Fibroblast of the aortic adventitia (primary cell): Measurements from ENCODE around the gene PKD2. TPM values are rescaled to one million over a fixed set of nuclear protein-coding genes. Genes with fewer than 3 reads are reported as not detected.

Experiments used
- DNase-seq: peaks from one replicate; pipeline ENCODE4 v3.0.0-alpha.2; 2010; ENCODE audit warnings: low read depth
- H3K4me3 ChIP-seq: 2 replicates; pipeline ENCODE4 v1.5.1; 2011; ENCODE audit warnings: low read depth, mild to moderate bottlenecking, control low read depth, low read length, moderate library complexity
- total RNA-seq: library from RNA; depleted of rRNA; stranded (reverse); fragments of >200 nt; gene quantifications from 2 replicates; pipeline ENCODE4 v1.2.3, GENCODE V29; 2012; ENCODE audit warnings: low replicate concordance
- TF ChIP-seq, protein P1 (sequence below): IDR thresholded peaks from 2 replicates; pipeline ENCODE4 v1.5.1; 2011; ENCODE audit warnings: mild to moderate bottlenecking, low read length, control low read depth, inconsistent platforms; ENCODE audit not compliant: insufficient read depth

The PKD2 gene
- total RNA-seq, 1 donor = 66.6 TPM

DNA sequence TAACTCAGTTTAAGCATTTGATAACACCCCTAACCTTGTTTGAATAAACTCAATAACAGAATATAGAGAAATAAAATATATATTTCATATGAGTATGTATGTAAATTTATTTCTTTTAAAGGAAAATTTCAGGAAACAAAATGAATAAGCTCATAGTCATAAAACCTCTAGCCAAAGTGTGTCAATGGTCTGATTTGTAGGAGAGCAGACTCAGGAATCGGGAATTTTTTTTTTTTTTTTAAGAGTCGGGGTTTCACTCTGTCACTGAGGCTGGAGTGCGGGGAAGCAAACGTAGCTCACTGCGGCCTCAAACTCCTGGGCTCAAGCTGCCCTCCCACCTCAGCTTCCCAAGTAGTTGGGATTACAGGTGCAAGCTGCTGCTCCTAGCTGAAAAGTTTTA is 2.4 kb downstream of the PKD2 start:
- peak overlapping the region; percentile 88 for H3K4me3 ChIP-seq
- TF ChIP-seq, protein P1, sequence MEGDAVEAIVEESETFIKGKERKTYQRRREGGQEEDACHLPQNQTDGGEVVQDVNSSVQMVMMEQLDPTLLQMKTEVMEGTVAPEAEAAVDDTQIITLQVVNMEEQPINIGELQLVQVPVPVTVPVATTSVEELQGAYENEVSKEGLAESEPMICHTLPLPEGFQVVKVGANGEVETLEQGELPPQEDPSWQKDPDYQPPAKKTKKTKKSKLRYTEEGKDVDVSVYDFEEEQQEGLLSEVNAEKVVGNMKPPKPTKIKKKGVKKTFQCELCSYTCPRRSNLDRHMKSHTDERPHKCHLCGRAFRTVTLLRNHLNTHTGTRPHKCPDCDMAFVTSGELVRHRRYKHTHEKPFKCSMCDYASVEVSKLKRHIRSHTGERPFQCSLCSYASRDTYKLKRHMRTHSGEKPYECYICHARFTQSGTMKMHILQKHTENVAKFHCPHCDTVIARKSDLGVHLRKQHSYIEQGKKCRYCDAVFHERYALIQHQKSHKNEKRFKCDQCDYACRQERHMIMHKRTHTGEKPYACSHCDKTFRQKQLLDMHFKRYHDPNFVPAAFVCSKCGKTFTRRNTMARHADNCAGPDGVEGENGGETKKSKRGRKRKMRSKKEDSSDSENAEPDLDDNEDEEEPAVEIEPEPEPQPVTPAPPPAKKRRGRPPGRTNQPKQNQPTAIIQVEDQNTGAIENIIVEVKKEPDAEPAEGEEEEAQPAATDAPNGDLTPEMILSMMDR = no peak
- peak; percentile 16 for DNase-seq

DNA sequence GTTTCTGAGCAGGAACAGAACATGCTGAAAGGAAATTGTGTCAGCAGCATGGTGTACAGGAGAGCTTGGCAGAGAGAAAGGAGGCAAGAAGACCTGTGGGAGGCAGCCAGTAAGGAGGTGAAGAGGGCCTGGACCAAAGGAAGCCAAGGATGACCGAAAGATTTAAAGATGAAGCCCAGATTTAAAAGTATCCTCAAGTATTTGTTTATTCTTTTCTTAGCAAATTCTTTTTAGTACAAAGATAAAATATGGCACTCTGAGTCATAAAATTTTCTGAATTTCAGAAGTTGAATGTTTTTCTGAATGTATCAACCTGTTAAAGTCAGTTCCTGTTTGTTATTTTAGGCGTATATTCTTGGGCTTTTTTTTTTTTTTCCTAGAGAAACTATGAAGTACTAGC is 3.5 kb downstream of the PKD2 start:
- peak; percentile 57 for DNase-seq
- TF ChIP-seq, protein P1 = no peak
- H3K4me3 ChIP-seq = peak overlapping the region; percentile 33

DNA sequence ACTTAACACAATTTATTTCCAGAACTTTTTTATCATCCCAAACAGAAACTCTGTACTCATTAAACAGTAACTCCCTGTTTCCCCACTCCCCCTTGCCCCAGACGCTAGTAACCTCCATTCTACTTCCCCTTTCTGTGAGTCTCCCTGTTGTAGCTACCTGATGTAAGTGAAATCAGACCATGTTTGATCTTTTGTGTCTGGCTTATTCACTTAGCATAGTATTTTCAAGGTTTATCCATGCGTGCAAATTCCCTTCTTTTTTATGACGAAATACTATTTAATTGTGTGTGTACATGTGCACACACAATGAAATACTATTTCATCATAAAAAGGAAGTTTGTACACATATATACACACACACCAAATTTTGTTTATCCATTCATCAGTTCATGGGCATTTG is 5.2 kb downstream of the PKD2 start:
- TF ChIP-seq, protein P1 = no peak
- no peak for DNase-seq
- H3K4me3 ChIP-seq = no peak overlapping the region

DNA sequence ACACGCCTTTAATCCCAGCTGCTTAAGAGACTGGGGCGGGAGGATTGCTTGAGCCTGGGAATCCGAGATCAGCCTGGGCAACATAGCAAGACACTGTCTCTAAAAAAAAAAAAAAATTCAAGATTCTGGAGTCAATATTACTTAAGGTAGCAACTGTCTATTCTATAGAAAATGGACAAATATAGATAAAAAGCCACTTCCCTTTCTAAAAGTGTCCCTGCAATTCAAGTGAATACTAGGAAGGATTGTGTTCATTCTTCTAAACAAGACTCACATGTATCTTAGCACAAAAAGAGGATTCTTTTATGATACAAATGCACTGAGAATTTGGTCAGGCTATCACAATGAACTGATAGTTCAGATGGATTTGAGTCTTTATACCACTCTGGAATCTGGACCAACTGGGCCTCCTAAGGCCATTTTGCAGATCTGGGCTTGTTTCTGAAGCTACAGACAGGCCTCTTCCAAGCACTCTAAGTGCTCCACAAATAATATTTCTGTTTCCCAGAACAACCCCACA is 7.0 kb downstream of the PKD2 start:
- TF ChIP-seq, protein P1 = no peak
- no peak overlapping the region for H3K4me3 ChIP-seq
- no peak for DNase-seq

DNA sequence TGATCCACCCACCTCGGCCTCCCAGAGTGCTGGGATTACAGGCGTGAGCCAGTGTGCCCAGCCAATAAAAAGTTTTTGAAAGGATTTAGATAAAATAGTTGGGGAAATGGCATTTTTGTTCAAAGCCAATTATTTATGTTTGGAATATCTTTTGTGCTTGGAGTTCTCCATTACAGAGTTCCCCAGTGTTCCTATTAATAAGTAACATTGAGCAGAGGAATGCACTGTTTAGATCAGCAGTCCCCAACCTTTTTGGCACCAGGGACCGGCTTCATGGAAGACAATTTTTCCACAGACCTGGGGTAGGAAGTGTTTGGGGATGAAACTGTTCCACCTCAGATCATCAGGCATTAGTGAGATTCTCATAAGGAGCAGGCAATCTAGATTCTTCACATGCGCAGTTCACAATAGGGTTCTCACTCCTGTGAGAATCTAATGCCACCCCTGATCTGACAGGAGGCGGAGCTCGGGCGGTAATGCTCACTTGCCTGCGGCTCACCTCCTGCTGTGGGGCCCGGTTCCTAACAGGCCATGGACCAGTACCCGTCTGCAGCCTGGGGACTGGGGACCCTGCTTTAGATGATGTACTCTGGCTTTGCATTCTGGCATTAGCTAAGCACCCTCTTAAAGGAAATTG is 8.3 kb downstream of the PKD2 start:
- TF ChIP-seq, protein P1 = no peak
- no peak for DNase-seq
- no peak overlapping the region for H3K4me3 ChIP-seq

DNA sequence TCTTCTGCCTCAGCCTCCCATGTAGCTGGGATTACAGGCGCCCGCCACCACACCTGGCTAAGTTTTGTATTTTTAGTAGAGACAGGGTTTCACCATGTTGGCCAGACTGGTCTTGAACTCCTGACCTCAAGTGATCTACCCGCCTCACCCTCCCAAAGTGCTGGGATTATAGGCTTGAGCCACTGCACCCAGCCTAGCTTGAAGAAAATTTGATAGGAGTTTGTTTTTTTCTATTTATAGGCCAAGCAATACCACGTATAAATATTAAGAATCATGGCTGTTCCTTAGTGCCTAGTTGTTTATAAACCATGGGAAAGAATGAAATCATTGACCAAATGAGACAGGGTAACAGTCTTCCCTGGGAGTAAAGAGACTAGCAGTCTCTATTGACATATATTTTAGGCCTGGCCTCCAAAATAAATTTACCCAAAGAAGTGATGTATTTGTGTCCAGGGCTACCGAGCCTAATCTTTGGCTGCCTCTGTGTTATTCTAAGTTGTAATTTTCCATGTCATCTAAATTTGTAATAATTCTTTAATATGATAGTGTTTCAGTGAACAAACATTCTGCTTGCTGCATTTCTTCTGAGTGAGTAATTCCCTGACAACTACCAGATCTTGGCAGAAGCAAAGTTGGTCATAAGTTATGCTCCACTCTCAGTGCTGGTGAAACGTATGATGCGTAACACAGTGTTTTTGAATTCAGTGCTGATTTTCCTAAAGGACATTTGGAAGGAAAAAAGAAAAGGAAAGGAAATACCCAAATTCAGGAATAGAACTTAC is 10.3 kb downstream of the PKD2 start:
- peak; percentile 98 for DNase-seq
- TF ChIP-seq, protein P1 = no peak
- H3K4me3 ChIP-seq = no peak overlapping the region
